GM12872 (cell line): ENCODE measurements around the gene APC2.

Source experiments
- CTCF ChIP-seq: IDR thresholded peaks from 3 replicates; pipeline ENCODE4 v1.5.1; 2011; ENCODE audit warnings: low read depth, mild to moderate bottlenecking, low read length, moderate library complexity; ENCODE audit not compliant: insufficient read depth

The APC2 gene

GRCh38 chr19:1434577-1435060 lies 15.3 kb upstream of the APC2 start:
- TF ChIP-seq CTCF, result no peak

GRCh38 chr19:1435378-1435989 lies 14.4 kb upstream of the APC2 start:
- TF ChIP-seq CTCF, result no peak

- no peak for TF ChIP-seq CTCF
Measured at GRCh38 chr19:1437609-1438008, 12.3 kb upstream of the APC2 start.

GRCh38 chr19:1438035-1438932 lies 11.6 kb upstream of the APC2 start, which contains the start of gene RPS15:
Gene RPS15, plus strand, starts transcription at chr19:1438396. Its CDS starts 30 bp downstream, at chr19:1438426.
- peak; percentile 94 for TF ChIP-seq CTCF

GRCh38 chr19:1438933-1439354 lies 11.0 kb upstream of the APC2 start:
- no peak for TF ChIP-seq CTCF

- no peak for TF ChIP-seq CTCF
Measured at GRCh38 chr19:1440418-1440801, 9.5 kb upstream of the APC2 start.

GRCh38 chr19:1441022-1441426 lies 8.9 kb upstream of the APC2 start:
- TF ChIP-seq CTCF, result no peak
